Astrocyte (in vitro differentiated cells and primary cell): ENCODE measurements around the gene KRTAP10-2.

Source experiments
- EZH2 ChIP-seq: IDR thresholded peaks from 2 replicates; pipeline ENCODE4 v1.6.1; 2012; ENCODE audit warnings: mild to moderate bottlenecking, low read length, inconsistent platforms; ENCODE audit not compliant: insufficient read depth
- TF ChIP-seq, protein P1 (sequence below): IDR thresholded peaks from 2 replicates; pipeline ENCODE4 v1.5.1; 2011; ENCODE audit warnings: low read depth, mild to moderate bottlenecking, inconsistent platforms, low read length, moderate library complexity; ENCODE audit not compliant: insufficient read depth

DNA sequence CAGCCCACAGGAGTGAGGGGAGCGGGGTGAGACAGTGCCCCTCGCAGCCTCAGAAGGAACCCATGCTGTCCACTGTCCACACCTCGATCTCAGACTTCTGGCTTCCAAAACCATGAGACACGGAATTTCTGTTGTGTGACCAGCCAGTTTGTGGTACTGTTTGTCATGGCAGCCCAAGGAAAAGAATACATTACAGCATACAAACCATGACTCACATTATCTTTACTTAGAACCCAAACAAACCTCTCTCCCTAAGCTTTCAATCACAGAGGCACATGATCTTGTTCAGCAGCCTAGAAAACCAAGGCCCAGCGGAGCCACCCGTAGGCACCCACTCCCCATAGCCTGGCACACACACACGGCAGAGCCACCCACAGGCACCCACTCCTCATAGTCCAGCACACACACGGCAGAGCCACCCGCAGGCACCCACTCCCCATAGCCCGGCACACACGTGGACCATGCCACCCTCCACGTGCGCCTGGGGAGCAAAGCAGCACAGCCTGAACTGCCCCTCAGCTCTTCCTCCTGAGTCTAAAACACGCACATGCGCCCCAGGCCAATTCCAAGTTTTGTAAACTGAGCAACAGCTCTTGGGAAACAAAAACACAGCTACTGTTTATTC lies 21.8 kb upstream of the KRTAP10-2 start:
- TF ChIP-seq, protein P1, sequence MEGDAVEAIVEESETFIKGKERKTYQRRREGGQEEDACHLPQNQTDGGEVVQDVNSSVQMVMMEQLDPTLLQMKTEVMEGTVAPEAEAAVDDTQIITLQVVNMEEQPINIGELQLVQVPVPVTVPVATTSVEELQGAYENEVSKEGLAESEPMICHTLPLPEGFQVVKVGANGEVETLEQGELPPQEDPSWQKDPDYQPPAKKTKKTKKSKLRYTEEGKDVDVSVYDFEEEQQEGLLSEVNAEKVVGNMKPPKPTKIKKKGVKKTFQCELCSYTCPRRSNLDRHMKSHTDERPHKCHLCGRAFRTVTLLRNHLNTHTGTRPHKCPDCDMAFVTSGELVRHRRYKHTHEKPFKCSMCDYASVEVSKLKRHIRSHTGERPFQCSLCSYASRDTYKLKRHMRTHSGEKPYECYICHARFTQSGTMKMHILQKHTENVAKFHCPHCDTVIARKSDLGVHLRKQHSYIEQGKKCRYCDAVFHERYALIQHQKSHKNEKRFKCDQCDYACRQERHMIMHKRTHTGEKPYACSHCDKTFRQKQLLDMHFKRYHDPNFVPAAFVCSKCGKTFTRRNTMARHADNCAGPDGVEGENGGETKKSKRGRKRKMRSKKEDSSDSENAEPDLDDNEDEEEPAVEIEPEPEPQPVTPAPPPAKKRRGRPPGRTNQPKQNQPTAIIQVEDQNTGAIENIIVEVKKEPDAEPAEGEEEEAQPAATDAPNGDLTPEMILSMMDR = no peak
- no peak for TF ChIP-seq EZH2
